EH (cell line): ENCODE measurements around the gene MDM2.
"Not testable (repeated sequence)": the region's sequence is repeated elsewhere in the genome, so short reads cannot be mapped to it uniquely, and the experiment has no call there.

Source experiments
- DNase-seq: peaks from one replicate; pipeline ENCODE4 v3.0.0-alpha.2; 2015; ENCODE audit warnings: low read depth

MDM2 gene

DNA sequence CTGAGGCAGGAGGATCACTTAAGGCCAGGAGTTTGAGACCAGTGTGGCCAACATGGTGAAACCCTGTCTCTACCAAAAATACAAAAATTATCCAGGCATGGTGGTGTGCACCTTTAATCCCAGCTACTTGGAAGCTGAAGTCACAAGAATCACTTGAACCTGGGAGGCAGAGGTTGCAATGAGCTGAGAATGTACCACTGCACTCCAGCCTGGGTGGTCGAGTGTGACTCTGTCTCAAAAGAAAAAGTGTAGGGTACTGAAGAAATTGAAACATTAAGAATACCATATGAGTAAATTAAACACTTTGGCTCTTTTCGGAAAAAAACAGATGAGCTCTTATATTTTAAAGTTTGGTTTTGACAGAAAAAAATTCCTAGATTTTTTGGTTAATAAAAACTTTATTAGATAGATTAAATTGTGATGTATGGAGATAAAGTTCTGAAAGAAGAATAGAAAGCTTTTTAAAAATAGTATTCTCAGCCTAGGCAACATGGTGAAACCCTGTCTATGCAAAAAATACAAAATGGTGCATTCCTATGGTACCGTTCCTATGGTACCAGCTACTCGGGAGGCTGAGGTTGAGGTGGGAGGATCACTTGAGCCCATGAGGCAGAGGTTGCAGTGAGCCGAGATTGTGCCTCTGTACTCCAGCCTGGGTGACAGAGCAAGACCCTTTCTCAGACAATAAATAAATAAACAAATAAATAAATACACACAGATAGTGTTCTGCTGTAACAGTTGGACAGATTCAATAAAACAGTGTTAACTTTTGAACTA is 20.1 kb downstream of the MDM2 start:
- DNase-seq, result no peak

GRCh38 chr12:68828672-68829068 is 20.7 kb downstream of the MDM2 start:
- DNase-seq, result no peak

GRCh38 chr12:68831272-68831671 is 23.3 kb downstream of the MDM2 start:
- DNase-seq, result no peak

DNA sequence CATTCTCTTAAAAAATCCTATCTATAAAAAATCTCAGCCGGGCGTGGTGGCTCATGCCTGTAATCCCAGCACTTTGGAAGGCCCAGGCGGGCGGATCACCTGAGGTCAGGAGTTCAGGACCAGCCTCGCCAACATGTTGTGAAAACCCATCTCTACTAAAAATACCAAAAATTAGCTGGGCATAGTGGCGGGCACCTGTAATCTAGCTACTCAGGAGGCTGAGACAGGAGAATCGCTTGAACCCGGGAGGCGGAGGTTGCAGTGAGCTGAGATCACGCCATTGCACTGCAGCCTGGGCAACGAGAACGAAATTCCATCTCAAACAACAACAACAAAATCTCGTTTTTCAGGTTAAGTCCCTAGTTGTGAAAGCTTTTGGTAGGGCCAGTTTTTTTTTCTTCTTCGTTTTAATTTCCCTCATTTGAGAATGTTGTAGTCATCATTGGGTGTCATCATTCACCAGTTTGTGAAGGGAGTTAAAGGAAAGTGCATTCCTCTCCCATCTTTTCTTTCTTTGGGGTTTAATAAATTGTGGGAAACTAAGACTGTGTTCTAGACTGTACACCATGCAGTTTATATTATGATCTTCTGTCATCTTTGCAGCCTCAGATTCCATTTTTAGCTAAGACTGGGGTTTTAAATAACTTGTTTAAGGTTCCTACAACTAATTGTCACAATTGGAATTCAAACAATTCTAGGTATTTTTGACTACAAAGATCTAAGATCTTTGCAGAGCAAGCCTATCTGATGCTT is 23.9 kb downstream of the MDM2 start:
- DNase-seq, result peak; percentile 47

- DNase-seq, result no peak
These were observed 24.5 kb downstream of the MDM2 start for GRCh38 chr12:68832504-68832867.

- no peak for DNase-seq
These were observed 25.5 kb downstream of the MDM2 start for GRCh38 chr12:68833508-68833907.

DNA sequence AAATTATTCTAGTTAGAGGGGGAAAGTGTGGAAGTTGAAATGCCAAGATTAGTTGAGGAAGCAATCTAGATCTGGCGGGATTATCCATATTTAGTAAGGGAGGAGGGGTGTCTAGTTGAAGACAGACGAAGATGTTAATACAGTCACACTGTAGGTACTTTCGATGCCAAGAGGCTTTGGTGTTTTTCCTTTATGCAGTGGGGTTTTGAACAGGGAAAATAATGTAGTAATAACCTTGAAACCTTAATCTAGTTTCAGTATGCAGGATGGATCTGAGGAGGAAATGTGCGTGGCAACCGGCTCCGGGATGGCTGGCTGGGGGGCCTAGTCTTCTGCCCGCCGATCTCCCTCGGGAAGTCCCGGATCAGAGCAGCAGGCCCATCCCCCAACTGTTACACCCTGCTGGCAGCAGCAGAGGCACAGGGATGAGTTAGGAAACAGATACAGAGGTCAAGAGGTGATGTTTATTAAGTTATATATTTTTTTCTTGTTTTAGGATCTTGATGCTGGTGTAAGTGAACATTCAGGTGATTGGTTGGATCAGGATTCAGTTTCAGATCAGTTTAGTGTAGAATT is 27.4 kb downstream of the MDM2 start:
- DNase-seq, result no peak

DNA sequence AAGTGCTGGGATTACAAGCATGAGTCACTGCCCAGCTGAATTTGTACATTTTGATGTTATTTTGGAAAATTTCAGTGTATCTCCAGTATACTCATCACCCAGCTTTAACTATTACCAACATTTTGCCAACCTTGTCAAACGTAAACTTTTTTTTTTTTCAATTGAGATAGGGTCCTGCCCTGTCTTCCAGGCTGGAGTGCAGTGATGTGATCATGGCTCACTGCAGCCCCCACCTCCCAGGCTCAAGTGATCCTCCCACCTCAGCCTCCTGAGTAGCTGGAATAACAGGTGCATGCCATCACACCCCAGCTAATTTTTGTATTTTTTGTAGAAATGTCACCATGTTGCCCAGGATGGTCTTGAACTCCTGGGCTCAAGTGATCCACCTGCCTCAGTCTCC is 29.2 kb downstream of the MDM2 start:
- no peak for DNase-seq

GRCh38 chr12:68838046-68838886 is 30.3 kb downstream of the MDM2 start:
- peak; percentile 20 for DNase-seq

- no peak for DNase-seq
These were observed 31.5 kb downstream of the MDM2 start for GRCh38 chr12:68839183-68840147.

DNA sequence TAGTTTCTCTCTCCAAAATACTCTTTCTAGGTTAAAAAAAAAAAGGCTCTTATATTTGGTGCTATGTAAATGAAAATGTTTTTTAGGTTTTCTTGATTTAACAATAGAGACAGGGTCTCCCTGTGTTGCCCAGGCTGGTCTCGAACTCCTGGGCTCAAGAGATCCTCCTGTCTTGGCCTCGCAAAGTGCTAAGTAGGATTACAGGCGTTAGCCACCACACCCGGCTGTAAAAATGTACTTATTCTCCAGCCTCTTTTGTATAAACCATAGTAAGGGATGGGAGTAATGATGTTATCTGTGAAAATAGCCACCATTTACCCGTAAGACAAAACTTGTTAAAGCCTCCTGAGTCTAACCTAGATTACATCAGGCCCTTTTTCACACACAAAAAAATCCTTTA is 33.2 kb downstream of the MDM2 start:
- not testable (repeated sequence) for DNase-seq

DNA sequence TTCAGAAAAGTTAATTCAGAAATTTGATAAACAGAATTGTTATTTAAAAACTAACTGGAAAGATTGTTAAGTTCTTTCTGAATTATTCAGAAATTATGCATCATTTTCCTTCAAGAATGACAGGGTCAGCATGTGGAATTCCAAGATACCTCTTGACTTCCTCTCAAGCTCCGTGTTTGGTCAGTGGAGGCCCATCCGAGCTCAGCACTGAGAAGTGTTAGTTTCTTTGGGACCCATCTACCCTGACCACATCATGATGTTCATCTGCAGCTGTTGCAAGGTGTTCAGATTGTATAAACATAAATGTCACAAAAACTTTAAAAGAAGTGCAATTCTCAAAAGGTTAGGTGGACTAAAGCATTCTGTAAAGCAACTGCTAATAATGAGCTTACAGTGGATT is 33.7 kb downstream of the MDM2 start:
- no peak for DNase-seq

DNA sequence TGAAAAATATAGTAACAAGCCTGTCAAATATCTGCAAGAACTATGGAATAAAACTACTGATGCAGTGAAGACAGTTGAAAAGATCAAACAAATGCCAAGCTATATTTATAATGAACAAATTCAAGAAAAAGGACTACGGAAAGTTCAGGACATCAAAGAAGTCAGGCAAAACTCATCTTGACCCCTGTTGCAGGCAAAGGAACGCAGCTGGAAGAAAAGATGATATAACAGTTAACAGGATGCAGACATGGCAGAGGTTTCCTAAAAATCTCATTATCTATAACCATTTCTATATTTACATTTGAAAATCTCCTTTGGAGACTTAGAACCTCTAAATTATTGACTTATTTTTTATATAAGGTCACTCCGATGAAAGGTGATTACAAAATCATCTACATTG is 34.1 kb downstream of the MDM2 start:
- DNase-seq, result no peak

GRCh38 chr12:68842784-68843567 is 35.0 kb downstream of the MDM2 start:
- no peak for DNase-seq

GRCh38 chr12:68844318-68844745 is 36.4 kb downstream of the MDM2 start:
- no peak for DNase-seq

- DNase-seq, result no peak
These were observed 37.1 kb downstream of the MDM2 start for GRCh38 chr12:68844788-68845695.

- DNase-seq, result no peak
These were observed 38.8 kb downstream of the MDM2 start for GRCh38 chr12:68846811-68847210.

- DNase-seq, result no peak
These were observed 42.4 kb downstream of the MDM2 start for GRCh38 chr12:68850390-68850789.

GRCh38 chr12:68851592-68852306 is 43.8 kb downstream of the MDM2 start:
- DNase-seq, result no peak
